Occipital lobe (tissue), 2 donors: Measurements from ENCODE around the gene TMEM31. TPM values are rescaled to one million over a fixed set of nuclear protein-coding genes. Genes with fewer than 3 reads are reported as not detected.
"Not testable (repeated sequence)": the region's sequence is repeated elsewhere in the genome, so short reads cannot be mapped to it uniquely, and the experiment has no call there.

Experiments
- DNase-seq: peaks from one replicate; lab custom pipeline; 2025; lab: John Stamatoyannopoulos, UW
- total RNA-seq: library from RNA; depleted of rRNA; stranded (reverse); fragments of >200 nt; gene quantifications from one replicate; pipeline ENCODE4 v1.2.3, GENCODE V29; 2014

The TMEM31 gene
- total RNA-seq, 1 donor from 2014 or later = not detected

- no peak for DNase-seq
These were observed 15.8 kb downstream of the TMEM31 start for GRCh38 chrX:103726477-103726876.

GRCh38 chrX:103727115-103727514 is 16.4 kb downstream of the TMEM31 start:
- DNase-seq = no peak

GRCh38 chrX:103729015-103729414 is 18.3 kb downstream of the TMEM31 start:
- DNase-seq = no peak

GRCh38 chrX:103730147-103730795 is 19.6 kb downstream of the TMEM31 start:
- DNase-seq = no peak

- no peak for DNase-seq
These were observed 20.2 kb downstream of the TMEM31 start for GRCh38 chrX:103730796-103731493.

- DNase-seq = no peak
These were observed 22.3 kb downstream of the TMEM31 start for GRCh38 chrX:103733017-103733416.

GRCh38 chrX:103734125-103734760 is 23.5 kb downstream of the TMEM31 start:
- no peak for DNase-seq

- DNase-seq = no peak
These were observed 27.0 kb downstream of the TMEM31 start for GRCh38 chrX:103737696-103738095.

- no peak for DNase-seq
These were observed 28.7 kb downstream of the TMEM31 start for GRCh38 chrX:103739421-103739820.

- DNase-seq = no peak
These were observed 31.2 kb downstream of the TMEM31 start for GRCh38 chrX:103741879-103742278.

GRCh38 chrX:103742339-103742738 is 31.6 kb downstream of the TMEM31 start:
- no peak for DNase-seq

- DNase-seq = no peak
These were observed 36.5 kb downstream of the TMEM31 start for GRCh38 chrX:103747163-103747562.

GRCh38 chrX:103754401-103754800 is 43.7 kb downstream of the TMEM31 start:
- no peak for DNase-seq

- DNase-seq = no peak
These were observed 46.0 kb downstream of the TMEM31 start for GRCh38 chrX:103756736-103757135.

GRCh38 chrX:103758555-103758954 is 47.8 kb downstream of the TMEM31 start:
- no peak for DNase-seq

- DNase-seq = not testable (repeated sequence)
These were observed 52.8 kb downstream of the TMEM31 start for GRCh38 chrX:103763541-103763940.

Other genes with a start within 250 kb of the TMEM31 start
- 0.94 TPM for gene RAB40A, start 191.4 kb upstream of the TMEM31 start, total RNA-seq
- gene TCEAL4, start 125.4 kb upstream of the TMEM31 start, total RNA-seq = 44.9 TPM
- 11.5 TPM for gene TCEAL3, start 102.9 kb upstream of the TMEM31 start, total RNA-seq
- 57.2 TPM for gene TCEAL1, start 81.9 kb upstream of the TMEM31 start, total RNA-seq
- 345 TPM for gene MORF4L2, start 24.2 kb upstream of the TMEM31 start, total RNA-seq
- gene PLP1, start 65.9 kb downstream of the TMEM31 start, total RNA-seq = 9.4 TPM
- gene RAB9B, start 121.3 kb downstream of the TMEM31 start, total RNA-seq = 36.3 TPM